DMS 273 (cell line): ENCODE data around the gene GNAZ.

Experiments used
- DNase-seq: peaks from one replicate; lab custom pipeline; 2025; ENCODE audit not compliant: unreplicated experiment; lab: John Stamatoyannopoulos, UW

The GNAZ gene

DNA sequence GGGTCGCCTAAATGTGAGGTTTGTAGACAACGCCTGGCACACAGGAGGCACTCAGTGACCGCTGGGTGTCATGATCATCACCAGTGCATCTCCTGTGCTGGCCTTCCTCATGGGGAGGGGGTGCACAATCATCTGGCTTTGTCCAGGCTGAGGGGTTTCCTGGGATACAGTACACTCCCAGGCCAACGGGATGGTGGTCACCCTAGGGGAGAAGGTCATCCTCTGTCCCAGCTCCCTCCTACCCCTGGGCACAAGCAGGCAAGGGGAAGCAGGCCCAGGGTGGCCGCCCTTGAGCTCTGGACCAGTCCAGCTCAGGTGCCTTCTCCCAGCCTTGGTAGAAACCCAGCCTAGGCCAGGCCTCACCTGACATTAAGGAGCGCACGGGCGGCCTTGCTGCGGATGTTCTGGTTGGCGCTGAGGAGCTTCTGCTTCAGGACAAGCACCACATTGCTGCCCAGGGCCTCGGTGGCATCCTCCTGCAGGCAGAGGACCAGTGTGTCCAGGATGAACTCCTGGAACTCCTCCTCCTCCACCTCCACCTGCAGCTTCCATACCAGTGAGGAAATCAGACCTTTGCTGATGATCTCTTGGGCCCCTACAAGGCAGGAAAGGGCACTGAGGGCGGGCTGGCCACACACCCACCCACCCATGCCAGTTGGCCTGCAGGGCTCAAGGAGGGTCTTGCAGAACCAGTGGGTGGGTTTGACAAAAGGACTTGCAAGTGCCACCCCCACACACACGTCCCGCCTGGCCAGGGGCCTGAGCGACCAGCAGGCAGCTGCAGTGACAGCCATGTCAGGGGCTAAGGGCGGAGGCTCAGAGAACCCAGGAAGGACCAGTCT, 6.6 kb upstream of the GNAZ start:
- no peak for DNase-seq

DNA sequence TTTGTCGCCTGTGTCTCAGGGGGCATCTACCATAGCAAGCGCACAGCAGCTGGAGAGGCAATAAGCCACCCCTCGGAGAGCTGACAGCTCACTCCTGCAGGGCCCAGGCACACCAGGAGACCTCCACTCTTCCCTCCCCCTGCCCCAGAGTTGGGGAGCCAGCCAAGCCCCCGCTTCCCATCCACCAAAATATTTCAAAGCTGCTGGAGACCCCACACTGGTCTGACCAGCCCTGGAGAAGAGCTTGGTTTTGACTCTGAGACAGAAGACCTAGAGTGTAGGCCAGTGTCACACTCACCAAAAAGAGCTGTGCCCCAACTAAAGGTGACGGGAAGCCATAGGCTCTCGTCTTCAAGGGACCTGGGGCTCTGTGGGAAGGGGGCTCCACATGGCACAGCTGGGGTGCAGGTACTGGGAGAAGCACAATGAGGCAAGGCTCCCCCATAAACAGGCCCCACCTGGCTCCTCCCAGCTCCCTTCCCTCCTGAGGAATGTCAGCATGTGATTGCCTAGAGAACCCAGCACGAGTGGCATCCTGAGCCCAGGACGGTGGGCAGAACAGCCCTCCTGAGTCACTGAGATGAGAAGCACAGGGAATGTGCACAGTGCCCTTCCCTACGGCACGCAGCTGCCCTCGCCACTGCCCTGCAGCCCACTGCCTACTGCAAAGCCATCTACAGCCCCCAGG, 5.8 kb upstream of the GNAZ start:
- no peak for DNase-seq

DNA sequence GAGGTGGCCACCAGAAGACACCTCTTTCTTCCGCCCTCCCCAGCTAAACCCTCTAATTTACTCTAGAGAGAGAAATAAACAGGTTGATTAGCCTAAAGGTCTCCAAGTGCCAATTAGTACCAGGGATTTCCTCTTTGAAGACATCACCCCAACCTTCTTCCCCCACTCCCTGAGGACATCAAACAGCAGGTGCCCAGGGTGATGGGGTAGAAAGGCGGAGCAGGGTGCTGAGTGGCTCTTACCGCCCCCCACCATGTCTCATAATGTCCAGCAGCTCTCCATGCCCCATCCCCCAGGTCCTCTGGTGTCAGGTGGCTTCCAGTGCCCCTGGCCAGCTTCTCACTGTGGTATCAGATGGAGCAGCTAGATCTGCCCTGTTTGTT, 5.3 kb upstream of the GNAZ start:
- DNase-seq, result no peak

DNA sequence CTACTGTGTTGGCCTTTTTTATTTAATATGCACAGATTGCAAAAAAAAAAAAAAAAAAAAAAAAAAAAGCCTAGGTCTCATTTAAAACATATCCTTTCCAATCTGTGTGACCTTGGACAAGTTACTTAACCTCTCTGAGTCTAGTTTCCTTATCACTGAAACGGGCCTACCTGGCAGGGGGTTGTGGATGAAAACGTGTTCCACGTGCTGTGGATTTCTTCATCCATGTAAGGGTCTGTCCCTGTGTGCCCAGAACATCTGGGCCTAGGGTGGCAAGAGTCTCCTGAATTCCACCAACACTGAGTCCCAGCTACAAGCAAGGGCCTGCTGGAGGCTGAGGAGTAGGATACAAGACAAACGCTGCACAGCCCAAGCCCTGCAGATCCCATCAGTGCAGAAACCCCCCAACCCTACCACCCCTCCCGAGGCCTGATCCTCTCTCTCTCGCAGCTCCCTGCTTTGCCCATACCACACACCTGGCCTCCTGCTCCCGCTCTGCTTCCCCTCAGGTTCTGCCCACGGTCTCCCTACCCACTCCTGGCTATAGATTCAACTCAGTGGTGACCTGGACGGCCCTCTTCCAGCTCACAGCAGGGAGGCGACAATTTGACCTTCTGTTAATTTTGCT, 4.7 kb upstream of the GNAZ start:
- peak; percentile 29 for DNase-seq

DNA sequence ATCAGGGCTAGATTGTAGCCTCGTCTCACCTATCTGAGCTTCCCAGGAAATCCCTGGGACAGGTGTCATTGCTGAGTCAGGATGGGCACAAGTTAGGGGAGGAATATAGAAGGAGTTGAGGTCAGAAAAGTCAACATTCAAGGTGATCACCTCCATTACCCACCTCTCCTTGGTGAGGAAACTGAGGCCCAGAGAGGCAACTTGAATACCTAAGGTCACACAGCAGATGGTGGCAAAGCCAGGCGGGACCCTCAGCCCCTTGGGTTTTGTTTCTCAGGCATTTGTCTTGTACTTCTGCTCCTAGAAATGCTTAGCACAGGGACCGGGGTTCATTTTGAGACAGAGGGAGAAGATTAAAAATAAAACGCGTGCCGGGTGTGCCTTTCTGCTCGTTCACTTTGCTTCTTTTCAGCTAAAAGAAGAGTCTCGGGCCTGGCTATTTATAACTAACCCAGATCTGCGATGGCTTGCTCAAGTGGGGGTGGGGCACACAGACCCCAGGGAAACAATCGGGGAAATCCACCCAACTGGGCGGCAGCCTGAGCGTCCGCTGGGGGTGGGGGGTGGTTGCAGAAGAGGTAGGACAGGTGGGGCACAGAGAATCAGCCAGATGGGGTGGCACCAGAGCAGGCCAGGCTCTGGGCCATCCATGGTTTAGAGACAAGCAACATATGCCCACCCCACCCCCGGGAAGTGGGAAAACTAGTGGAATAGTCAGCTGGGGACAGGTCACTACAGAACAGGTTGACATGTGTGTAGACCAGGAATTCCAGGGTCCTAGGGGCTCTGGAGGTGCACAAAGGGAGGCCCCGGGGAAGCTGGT, 3.9 kb upstream of the GNAZ start:
- peak; percentile 17 for DNase-seq

DNA sequence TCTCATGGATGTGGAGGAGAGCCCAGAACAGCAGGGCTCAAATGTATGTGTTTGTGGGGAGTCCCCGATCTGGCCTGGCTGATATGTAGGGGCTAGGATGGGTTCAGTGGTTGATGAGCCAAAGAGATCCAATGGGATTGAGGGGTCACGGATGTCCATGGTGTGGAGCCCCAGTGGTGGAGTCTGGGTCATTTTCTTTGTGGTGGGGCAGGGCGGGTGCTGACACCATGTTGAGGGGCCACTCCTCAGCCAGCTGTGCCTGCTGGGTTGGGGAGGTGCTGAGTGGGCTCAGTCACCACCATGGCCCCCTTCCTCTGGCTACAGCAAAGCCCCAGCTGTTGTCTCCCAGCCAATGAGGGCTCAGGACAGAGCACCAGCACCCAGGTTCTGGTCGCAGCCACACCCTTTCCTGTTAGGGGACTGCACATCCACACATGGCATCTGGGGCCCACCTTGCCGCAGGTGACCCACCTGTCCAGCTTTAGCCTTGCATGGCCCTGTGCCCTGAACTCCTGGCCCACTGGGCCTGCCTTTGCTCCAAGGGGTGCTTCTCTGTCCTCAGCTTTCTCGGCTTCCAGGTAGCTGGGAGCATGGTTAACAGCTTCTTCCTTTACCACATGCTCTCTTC, 3.2 kb upstream of the GNAZ start:
- no peak for DNase-seq

DNA sequence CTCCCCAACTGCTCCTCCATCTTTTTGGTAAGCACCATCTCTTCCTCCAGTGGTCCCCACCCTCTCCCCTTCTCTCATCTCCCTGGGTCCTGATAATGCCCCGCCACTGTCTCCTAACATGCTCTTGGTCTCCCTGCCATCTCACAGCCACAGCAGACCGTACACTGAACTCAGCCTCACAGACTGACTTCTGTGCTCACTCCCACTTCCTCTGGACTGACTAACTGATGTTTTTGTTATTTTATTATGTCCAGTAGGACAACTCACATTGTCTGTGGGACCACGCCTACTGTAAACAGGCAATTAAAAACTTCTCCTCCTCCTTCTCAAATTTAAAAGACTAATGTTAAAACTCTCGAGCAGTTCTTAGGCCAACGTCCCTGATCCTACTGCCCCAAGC, 2.6 kb upstream of the GNAZ start:
- DNase-seq, result no peak

DNA sequence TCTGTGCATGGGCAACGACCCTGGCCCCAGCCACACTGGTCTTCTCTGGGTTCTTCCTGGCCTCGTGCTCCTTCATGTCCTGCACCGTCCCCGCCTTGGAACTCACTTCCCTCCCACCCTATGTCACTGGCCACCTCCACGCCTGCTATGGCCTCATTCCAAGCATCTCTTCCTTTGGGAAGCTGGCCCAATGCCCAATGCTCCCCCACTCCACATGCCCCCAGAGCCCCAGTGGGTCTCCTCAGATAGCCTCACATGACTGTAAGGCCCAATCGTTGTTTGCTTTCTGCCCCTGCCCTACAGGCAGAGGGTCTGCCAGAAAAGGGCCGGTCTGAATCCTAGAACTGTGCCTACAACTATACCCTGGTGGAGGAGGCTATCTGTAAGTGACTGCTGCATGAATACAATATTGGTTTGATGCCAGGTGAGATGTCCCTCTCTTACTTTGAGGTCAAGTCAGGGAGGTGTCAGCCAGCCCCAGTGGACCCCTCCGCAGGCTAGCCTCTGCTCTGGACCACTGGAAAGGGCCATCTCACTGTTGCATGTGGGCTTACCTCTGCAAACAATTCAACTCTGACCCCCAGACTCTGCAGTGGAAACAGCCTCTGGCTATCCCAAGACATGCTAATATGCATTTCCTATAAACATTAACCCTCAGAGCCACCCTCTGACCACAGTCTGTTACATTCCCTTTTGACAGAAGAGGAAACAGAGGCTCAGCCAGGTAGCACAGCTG, 2.1 kb upstream of the GNAZ start:
- DNase-seq, result no peak

DNA sequence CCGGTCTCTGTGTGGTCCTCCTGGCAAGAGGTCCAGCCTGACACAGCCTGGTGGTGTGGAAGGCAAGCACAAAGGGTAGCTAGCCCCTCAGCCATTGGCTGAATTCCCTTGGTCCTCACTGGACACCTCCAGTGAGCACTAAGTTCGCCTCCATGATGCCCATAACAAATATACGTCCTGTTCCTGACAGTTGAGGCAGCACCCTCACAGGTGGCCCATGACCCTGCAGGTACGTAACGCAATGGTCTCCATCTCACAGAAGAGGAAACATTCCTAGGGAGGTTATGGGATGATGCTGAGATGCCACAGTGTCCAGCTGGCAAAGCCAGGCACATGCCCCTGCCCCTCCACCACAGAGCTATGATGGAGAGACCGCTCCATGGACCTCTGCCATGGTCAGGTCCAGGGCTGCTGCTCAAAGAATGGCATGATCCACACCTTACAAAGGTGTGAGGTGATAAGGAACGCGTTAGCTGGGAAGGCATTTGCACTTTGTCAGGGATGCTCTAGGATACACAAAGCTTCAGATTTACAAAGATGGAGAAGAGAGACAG, 1.4 kb upstream of the GNAZ start:
- no peak for DNase-seq

DNA sequence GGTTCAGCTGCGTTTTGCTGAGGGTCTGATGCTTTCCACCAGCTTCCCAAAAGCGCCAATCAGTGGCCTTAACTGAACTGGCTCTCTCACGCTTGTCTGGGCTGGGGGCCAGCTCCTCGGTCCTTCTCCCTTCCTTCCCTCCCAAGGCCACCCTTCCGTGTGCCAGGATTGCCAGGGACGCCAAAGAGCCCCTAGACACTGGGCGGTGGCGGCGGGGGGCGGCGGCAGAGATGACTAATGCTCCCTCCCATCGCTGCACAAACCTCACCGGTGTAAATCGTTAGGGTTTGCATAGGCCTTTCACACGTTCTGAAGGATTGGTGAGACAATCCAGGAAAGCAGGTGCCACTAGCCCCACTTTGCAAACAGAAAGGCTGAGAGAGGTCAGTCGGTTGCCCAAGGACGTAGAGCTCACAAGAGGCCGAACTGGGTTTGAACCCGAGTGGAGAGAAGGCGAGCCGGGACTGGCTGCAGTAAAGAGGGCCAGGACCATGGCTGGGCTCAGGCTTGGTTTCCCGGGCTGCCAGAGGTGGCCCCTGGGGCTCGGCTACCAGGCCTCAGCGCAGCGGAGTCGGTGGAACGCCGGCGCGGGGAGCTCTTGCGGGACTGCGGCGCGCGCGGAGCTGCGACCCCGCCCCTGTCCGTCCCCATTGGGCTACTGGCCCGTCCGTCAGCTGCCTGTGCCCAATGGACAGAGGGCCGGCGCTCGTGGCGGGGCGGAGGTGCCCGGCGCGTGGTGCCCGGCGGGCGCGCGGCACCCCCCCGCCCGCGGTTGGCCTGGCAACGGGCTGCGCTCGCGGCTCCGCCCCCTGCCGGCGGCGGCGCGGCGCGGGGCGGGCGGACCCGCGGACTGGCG, 589 bp upstream of the GNAZ start:
- peak; percentile 94 for DNase-seq

DNA sequence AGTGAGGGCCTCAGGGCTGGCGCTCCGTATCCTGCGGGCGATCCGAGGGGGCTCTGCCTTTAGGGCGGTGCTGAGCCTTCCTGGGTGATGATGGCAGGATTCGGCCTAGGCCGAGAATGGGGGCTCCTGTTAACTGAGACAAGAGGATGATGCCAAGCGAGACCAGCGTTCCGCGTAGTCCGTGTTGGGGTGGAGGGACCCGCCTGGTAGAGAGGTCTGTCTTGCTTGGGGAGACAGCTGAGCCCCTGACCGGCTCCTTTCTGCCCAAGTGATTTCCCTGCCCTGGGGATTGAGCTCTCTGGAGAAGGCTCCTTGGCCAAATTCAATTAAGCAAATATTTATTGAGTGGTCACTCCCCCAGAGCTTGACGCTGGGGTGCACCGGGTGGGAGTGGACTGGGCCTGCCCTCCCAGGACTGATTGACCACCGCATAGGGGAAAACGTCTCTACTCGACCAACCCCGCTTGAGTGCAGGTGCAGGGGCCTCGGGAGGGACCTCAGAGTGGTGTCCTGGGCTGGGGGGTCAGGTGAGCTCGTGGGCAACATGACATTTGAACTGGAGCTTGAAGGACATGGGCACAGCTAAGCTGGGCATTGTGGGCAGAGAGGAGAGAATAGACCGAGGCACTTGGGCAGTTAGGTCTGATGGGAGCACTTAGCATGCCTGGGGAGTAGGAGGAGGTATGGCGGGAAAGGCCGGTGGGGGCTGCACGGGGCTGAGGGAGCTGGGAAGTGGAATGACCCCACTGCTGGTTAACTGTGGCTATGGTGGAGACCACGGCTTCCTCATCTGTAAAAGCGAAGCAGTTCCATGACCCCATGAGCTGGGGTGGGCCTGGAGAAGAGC, 1.1 kb downstream of the GNAZ start:
- no peak for DNase-seq

DNA sequence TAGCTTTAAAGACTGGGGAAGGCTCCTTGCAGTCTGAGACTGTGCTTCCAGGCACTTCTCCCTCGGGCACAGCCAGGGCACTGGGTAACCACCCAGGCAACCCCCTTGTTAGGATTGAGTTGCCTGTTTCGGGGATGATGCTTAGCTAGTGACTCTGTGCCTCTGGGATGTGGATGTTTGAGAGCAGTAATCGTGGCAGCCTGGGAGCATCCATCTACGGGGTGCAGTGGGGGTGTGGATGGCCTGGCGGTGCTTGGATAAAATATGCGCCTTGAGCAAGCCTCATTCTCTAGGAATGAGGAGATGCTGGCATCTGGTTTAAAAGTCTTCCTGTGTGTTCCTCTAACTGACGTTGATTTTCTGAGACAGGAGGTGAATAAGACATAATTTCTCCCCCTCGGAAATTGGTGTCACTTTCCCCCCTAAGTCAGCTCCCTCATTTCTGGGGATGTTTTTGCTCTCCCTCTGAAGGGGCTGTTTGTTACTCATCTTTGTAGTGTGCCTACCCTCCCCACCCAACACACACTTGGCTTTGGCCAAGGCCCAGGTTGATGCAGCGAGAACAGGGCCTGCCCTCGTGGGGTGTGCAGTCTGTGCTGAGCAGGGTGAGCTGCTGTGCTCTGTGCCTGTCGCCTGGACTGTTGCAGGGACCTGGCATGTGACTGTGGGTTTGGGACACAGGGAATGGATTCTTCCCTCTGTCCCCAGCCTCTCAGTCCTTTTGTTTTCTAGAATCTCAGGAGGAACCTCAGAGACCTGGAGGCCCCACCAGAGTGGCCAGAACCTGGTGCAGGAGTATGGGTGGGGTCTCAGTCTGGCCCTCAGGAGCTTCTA, 2.0 kb downstream of the GNAZ start:
- no peak for DNase-seq

DNA sequence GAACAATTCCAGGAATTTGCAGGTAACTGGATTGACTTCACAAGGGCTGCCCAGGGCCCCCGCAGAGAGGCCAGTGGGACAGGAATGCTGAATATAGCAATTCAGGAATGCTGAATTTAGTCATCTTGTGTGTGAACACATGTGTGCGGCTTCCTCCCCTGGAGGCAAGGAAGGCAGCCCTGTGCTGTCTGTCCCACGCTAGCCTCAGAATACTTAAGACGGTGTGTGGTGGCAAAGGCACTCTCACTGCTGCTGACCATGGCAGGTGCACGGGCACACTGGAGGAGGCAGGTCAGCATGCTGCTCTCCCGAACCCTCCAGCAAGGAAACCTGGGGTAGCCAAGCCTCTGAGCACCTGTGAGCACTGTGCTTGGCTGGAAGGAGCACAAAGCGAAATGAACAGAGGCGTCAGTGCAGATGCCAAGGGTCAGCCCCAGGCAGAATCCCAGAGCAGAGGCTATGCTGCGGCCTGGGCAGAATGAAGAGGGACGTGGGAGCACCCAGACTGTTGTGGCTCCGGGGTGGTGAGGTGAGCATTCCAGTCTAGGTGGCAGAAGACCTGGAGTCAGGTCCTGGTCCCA, 2.7 kb downstream of the GNAZ start:
- no peak for DNase-seq

DNA sequence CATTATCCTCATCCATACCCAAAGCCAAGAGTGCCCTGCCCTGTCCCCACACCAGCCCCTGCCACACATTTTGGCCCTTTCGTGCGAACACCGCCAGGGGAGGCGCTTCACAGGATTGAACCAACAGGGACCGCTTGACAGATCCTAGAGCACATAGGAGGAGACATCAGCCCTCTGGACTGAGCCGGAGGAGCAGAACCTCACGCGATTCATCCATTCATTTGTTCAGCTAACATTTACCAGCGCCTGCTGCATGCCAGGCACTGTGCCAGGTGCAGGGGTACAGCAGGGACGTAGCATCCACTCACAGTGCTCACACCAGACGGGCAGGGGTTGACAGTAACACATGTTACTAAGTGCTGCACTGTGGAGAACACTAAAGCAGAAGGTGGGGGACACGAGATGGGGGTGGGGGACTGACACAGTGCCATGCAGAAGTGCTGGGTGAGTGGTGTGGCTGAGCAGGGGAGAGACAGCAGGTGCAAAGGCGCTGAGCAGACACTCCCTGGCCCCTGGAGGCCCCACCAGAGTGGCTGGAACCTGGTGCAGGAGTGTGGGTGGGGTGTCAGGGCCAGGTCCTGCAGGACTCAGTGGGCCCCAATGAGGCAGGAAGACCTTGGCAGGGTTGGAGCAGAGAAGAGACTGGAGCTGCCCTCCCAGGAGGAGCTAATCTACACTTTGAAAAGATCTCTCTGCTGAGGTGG, 3.4 kb downstream of the GNAZ start:
- DNase-seq, result no peak

DNA sequence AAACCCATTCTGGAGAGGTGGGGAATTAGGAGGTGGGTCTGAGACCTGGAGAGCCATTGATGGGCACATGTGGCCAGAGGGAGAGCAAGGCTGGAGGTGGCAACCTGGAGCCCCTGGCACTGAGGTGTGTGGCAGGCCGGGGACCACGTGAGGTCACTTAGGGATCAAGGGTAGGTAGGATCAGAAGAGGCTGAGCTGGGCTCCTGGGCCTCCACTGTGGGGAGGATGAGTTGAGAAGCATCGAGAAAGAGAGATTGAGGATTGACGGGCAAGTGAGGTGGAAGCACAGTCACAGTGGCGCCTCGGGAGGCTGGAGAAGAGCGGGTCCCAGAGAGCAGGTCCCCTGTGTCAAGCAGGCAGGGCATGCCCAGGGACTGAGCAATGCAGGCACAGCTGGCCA, 4.1 kb downstream of the GNAZ start:
- no peak for DNase-seq

DNA sequence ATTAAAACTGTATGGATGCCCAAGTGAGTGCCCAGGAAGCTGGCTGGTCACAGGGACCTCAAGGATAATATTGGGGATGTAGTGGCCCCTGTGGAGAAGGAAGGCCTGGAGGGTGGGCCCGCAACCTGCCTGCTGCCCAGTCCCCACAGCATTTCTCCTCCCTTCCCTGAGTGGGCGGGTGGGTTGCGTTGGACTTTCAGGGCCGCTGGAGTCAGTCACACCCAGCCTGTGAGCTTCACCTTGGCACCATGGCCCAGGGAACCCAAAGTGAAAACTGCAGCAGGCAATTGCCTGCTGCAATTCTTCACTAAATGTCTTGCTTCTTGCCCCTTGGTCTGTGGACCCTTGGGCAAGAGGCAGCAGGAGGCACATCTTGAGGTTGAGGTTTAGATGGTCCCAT, 4.7 kb downstream of the GNAZ start:
- no peak for DNase-seq
